Heart right ventricle (tissue), 16 donors: ENCODE results near the gene GIT1. TPM values are rescaled to one million over a fixed set of nuclear protein-coding genes. Genes with fewer than 3 reads are reported as not detected.

Experiments used
- ATAC-seq, 8 donors: fragments of 200-7000 bp; cut with Tn5 transposase; one replicate each; pipeline ENCODE4 v1.9.1; 2020; ENCODE audit warnings: mild to moderate bottlenecking in 8 of 8, moderate library complexity in 8 of 8, moderate number of reproducible peaks in 1 of 8
- DNase-seq, 2 donors: peaks; one replicate each; pipeline ENCODE4 v3.0.0-alpha.2; 2020
- H3K27ac ChIP-seq, 10 donors: fragments of 200-600 bp; sonication (generic) in 2 of 10; one replicate each; pipeline versions ENCODE4 v1.5.0 to v1.8.0; 2020 to 2022; ENCODE audit warnings: mild to moderate bottlenecking in 3 of 10
- H3K27me3 ChIP-seq, 7 donors: fragments of 200-600 bp; one replicate each; pipeline ENCODE4 v1.8.0; 2021 to 2022; ENCODE audit warnings: mild to moderate bottlenecking in 2 of 7
- H3K36me3 ChIP-seq, 9 donors: fragments of 200-600 bp; sonication (generic) in 1 of 9; one replicate each; pipeline versions ENCODE4 v1.5.0 to v1.8.0; 2020 to 2022; ENCODE audit warnings: mild to moderate bottlenecking in 2 of 9
- H3K4me1 ChIP-seq, 9 donors: fragments of 200-600 bp; sonication (generic) in 1 of 9; one replicate each; pipeline versions ENCODE4 v1.5.0 to v1.8.0; 2020 to 2022; ENCODE audit warnings: mild to moderate bottlenecking in 4 of 9
- H3K4me3 ChIP-seq, 10 donors: fragments of 200-600 bp; sonication (generic) in 2 of 10; one replicate each; pipeline versions ENCODE4 v1.5.0 to v1.8.0; 2020 to 2022; ENCODE audit warnings: mild to moderate bottlenecking in 7 of 10, moderate library complexity in 2 of 10
- H3K9me3 ChIP-seq, 11 donors: fragments of 200-600 bp in 10 of 11; sonication (generic) in 2 of 11; one replicate each; pipeline versions ENCODE4 v1.5.0 to v1.8.0; 2013 to 2022; ENCODE audit warnings: mild to moderate bottlenecking in 2 of 11, control low read depth in 1 of 11, moderate library complexity in 1 of 11
- whole genome bisulfite sequencing, 2 donors: extraction: QIAGEN DNeasy Blood & Tissue Kit; methylation state at CpG; one replicate each; pipeline ENCODE4 v1.1.7; 2013; ENCODE audit warnings: inconsistent platforms in 1 of 2; 5-methylcytosine and 5-hydroxymethylcytosine counted together
- intact Hi-C, 10 donors: fragments of 100-400 bp; cut with DNase I; formaldehyde crosslinking; loops; one replicate each; pipeline versions ENCODE4 v1.11.1 to v1.14.2; 2022
- polyA plus RNA-seq, 2 donors: library from polyadenylated mRNA; stranded (reverse); fragments of 200-250 nt; gene quantifications; one replicate each; pipeline ENCODE4 v1.2.3, GENCODE V29; 2013
- total RNA-seq, 10 donors: library from RNA; stranded (reverse); fragmentation: NEBNext Ultra II Directional in 3 of 10; extraction: Animal tissue kit (Norgen Biotek cat#: 25700) in 3 of 10; gene quantifications; one replicate each; pipeline versions ENCODE4 v1.2.1 to v1.2.4, GENCODE V29; 2021 to 2023
- TF ChIP-seq, protein P1 (sequence below), 9 donors: fragments of 200-600 bp; sonication (generic) in 2 of 9; IDR thresholded peaks; one replicate each; pipeline versions ENCODE4 v1.5.0 to v1.8.0; 2021 to 2022; ENCODE audit warnings: antibody characterized with exemption in 9 of 9, mild to moderate bottlenecking in 5 of 9, moderate library complexity in 1 of 9
- donor health status: Arrhythmogenic right ventricular cardiomyopathy.
- donor health status: ischemic (EF 13 %, LVEDD 7.1; RV severe dilation, severe dysfunction).
- donor health status: healthy with polysubstance abuse.
- donor health status: DM: no; HTN: yes; CAD: no.
- donor health status: DM: no; HTN: no; CAD: no.
- donor health status: ischemic (EF 25% LVEDD 6.9; RV normal size, moderate dysfunction).
- donor health status: ischemic (EF 25% LVEDD 5.7; RV mildly dilated, moderate dysfunction).
- donor health status: healthy.
- donor health status: DM: yes; HTN: yes; CAD: no.
- donor health status: Ischemic cardiomyopathy.
- donor health status: ischemic (EF 35%, LVEDD 5.7; RV mildly dilated, moderate dysfunction).
- donor health status: nonischemic (EF 11% LVEDD 7.7; RV severe dilation, severe dysfunction).
- donor health status: DM: yes; HTN: yes; CAD: no.
- donor health status: PGD.
- donor health status: ischemic (EF 29% LVEDD 5.4; RV normal size, mild dysfunction).
- donor health status: nonischemic (EF 23%, LVEDD 6.1; RV moderate dilation, normal function).

GIT1 gene
- total and polyA plus RNA-seq, 12 donors = 20.6 to 35.4 (median 28.9) TPM

DNA sequence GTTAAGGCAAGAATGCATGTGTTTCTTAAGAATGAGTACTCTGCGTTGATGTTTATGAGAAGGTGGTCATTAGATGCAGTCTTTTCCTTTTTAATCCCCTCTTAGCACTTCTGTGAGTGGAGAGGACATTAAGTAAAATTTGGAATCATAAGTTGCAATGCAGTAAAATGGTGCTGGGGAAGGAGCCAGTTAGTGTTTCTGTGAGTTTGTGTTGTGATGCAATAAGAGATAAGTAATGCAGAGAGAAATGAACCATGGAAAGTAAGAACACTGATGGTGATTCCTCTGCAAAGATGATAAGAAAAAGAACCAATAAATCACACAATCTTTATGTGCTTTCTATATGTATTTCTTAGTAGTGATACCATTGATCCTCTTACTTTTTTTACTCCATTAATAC, 42.6 kb downstream of the GIT1 start:
- DNase-seq = no peak
- ATAC-seq = no peak
- H3K36me3 ChIP-seq = peaks cover 0 to 50% (median 20%) of the 10 kb centered on the region in 9 donors
- no peaks in the 10 kb centered on the region for H3K9me3 ChIP-seq
- TF ChIP-seq, protein P1, sequence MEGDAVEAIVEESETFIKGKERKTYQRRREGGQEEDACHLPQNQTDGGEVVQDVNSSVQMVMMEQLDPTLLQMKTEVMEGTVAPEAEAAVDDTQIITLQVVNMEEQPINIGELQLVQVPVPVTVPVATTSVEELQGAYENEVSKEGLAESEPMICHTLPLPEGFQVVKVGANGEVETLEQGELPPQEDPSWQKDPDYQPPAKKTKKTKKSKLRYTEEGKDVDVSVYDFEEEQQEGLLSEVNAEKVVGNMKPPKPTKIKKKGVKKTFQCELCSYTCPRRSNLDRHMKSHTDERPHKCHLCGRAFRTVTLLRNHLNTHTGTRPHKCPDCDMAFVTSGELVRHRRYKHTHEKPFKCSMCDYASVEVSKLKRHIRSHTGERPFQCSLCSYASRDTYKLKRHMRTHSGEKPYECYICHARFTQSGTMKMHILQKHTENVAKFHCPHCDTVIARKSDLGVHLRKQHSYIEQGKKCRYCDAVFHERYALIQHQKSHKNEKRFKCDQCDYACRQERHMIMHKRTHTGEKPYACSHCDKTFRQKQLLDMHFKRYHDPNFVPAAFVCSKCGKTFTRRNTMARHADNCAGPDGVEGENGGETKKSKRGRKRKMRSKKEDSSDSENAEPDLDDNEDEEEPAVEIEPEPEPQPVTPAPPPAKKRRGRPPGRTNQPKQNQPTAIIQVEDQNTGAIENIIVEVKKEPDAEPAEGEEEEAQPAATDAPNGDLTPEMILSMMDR (IDR thresholded peaks at IDR 0.05) = no peak
- WGBS, 2 donors = 96 to 98% methylated on average over 1 of the region's 1 CpG
- H3K4me3 ChIP-seq = no peak overlapping the region
- intact Hi-C loops = no loop called here
- peaks cover 0 to 14% (median 5%) of the 10 kb centered on the region in 9 donors for H3K4me1 ChIP-seq
- no peaks in the 10 kb centered on the region for H3K27me3 ChIP-seq
- H3K27ac ChIP-seq = no peak overlapping the region

DNA sequence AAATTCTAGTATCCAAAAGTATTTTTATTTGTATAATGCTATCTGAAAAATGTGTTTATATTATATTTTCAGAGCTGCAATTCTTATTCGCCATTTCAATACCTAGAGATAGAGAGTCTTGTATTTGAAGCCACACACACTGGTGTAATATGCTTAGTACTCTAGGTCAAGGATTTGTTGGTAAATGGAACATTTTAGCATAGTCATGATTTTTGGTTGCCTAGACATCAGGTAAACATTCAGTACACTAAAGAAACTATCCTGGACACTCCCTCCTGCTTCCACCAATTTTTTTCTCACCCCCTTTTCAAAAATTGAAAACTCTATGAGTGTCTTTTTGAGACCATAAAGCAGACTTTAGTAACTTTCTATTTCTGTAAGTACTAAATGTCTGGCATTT, 43.4 kb downstream of the GIT1 start:
- ATAC-seq = no peak
- Histone ChIP-seq H3K36me3 (peaks cover 0 to 58% (median 20%) of the 10 kb centered on the region in 9 donors), H3K4me1 (peaks cover 0 to 14% (median 5%) of the 10 kb centered on the region in 9 donors), H3K27ac (no peak overlapping the region), H3K27me3 (no peaks in the 10 kb centered on the region), H3K9me3 (no peaks in the 10 kb centered on the region), H3K4me3 (no peak overlapping the region)
- WGBS, 2 donors = 97 to 98% methylated on average over 1 of the region's 1 CpG
- DNase-seq = no peak
- TF ChIP-seq, protein P1 (IDR thresholded peaks at IDR 0.05) = no peak
- intact Hi-C loops = no loop called here

DNA sequence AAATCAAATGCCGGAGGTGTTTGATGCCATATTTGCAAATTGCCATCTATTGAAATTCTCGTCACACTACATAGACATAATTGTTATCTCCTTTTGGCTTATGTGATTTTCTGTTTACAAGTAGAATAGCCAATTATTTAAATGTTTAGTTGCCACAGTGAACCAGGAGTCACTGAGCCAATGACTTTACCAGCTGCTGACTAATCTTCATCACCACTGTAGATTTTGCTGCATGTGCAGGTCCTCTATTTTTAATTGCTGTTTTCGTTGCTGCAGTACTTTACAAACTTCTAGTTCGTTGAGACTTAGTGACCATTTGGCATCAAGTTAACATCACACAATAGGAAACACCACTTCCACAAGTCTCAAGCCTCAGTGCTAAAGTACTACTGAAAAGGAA, 45.4 kb downstream of the GIT1 start:
- 85 to 86% methylated on average over 4 of the region's 4 CpGs for whole genome bisulfite sequencing, 2 donors
- Histone ChIP-seq H3K4me3 (no peak overlapping the region), H3K27ac (no peak overlapping the region), H3K36me3 (peaks cover 0 to 78% (median 24%) of the 10 kb centered on the region in 9 donors), H3K27me3 (no peaks in the 10 kb centered on the region), H3K4me1 (peaks cover 0 to 1% (median 0%) of the 10 kb centered on the region in 9 donors), H3K9me3 (no peaks in the 10 kb centered on the region)
- no peak for DNase-seq
- ATAC-seq = no peak
- intact Hi-C loops = no loop called here
- TF ChIP-seq, protein P1 (IDR thresholded peaks at IDR 0.05) = no peak

DNA sequence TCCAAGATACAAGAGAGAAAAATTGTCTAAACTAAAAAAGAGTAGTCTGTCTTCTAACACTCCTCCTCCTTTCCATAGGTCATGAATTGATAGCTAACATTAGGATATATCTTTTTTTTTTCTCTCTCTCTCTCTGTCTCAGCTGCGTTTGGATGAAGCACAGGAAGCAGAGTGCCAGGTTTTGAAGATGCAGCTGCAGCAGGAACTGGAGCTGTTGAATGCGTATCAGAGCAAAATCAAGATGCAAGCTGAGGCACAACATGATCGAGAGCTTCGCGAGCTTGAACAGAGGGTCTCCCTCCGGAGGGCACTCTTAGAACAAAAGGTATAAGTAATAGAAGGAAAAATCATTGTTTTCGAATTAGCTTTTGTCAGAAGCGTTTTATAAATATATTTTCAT, 55.5 kb downstream of the GIT1 start:
- intact Hi-C loops = loop anchor here in 2 of 10 donors (2.0 to 5.0 kb wide), 2 partner anchors 162 to 163 kb away; no protein-coding TSS in a partner anchor
- Histone ChIP-seq H3K4me1 (no peaks in the 10 kb centered on the region), H3K36me3 (peaks cover 0 to 91% (median 32%) of the 10 kb centered on the region in 9 donors), H3K9me3 (no peaks in the 10 kb centered on the region), H3K4me3 (no peak overlapping the region), H3K27ac (no peak overlapping the region), H3K27me3 (no peaks in the 10 kb centered on the region)
- WGBS, 2 donors = 92 to 94% methylated on average over 8 of the region's 8 CpGs
- no peak for DNase-seq
- no peak for ATAC-seq
- TF ChIP-seq, protein P1 (IDR thresholded peaks at IDR 0.05) = no peak
